GM18907 (cell line): ENCODE results near the gene TOMM40L.
A peak's percentile ranks its signal among the peaks of the same experiment; 100 is the strongest.

Source experiments
- ATAC-seq: cut with Tn5 transposase; IDR thresholded peaks from one replicate; pipeline ENCODE4 v1.9.1; 2021; ENCODE audit warnings: mild to moderate bottlenecking, moderate library complexity; ENCODE audit not compliant: unreplicated experiment

The TOMM40L gene

GRCh38 chr1:161196521-161197451 lies 29.1 kb upstream of the TOMM40L start:
- no peak for ATAC-seq

GRCh38 chr1:161197560-161198193 lies 28.2 kb upstream of the TOMM40L start:
- ATAC-seq = no peak

GRCh38 chr1:161198194-161198896 lies 27.5 kb upstream of the TOMM40L start:
- no peak for ATAC-seq

- no peak for ATAC-seq
These were observed 26.9 kb upstream of the TOMM40L start, which contains the start of gene ADAMTS4 for GRCh38 chr1:161198897-161199431. ADAMTS4 (minus strand) TSS chr1:161199054; CDS start chr1:161198627, 427 bp downstream.

GRCh38 chr1:161199506-161200139 lies 26.2 kb upstream of the TOMM40L start:
- ATAC-seq = no peak

- no peak for ATAC-seq
These were observed 25.4 kb upstream of the TOMM40L start for GRCh38 chr1:161200421-161200991.

- no peak for ATAC-seq
These were observed 24.6 kb upstream of the TOMM40L start for GRCh38 chr1:161200992-161201835.

- peak; percentile 96 for ATAC-seq
These were observed 23.8 kb upstream of the TOMM40L start, which contains the start of gene NDUFS2 for GRCh38 chr1:161201836-161202712. NDUFS2 (plus strand) TSS chr1:161202367; CDS start chr1:161202386, 19 bp downstream.

- no peak for ATAC-seq
These were observed 19.3 kb upstream of the TOMM40L start for GRCh38 chr1:161206411-161207140.

GRCh38 chr1:161207173-161207572 lies 18.7 kb upstream of the TOMM40L start:
- no peak for ATAC-seq

GRCh38 chr1:161209790-161210409 lies 16.0 kb upstream of the TOMM40L start:
- peak; percentile 74 for ATAC-seq

GRCh38 chr1:161214369-161214768 lies 11.5 kb upstream of the TOMM40L start:
- ATAC-seq = no peak

- no peak for ATAC-seq
These were observed 10.8 kb upstream of the TOMM40L start, which contains the start of gene FCER1G for GRCh38 chr1:161215076-161215475. FCER1G (plus strand) TSS chr1:161215295; CDS start chr1:161215322, 27 bp downstream.

- ATAC-seq = peak; percentile 84
These were observed 8.7 kb upstream of the TOMM40L start for GRCh38 chr1:161216945-161217712.

GRCh38 chr1:161217831-161218230 lies 8.0 kb upstream of the TOMM40L start:
- peak; percentile 1 for ATAC-seq
